ENCODE data around the gene GALNT1. TPM values are rescaled to one million over a fixed set of nuclear protein-coding genes. Genes with fewer than 3 reads are reported as not detected.

The GALNT1 gene
- total and polyA plus RNA-seq, 9 donors: 20.0 to 60.2 (median 40.4) TPM

GRCh38 chr18:35646449-35646848, 64.9 kb downstream of the GALNT1 start:
- intact Hi-C loops (cut with DNase I): no loop called here
- TF ChIP-seq EP300 (IDR thresholded peaks at IDR 0.05) (no peak), CTCF (IDR thresholded peaks at IDR 0.05) (no peak), POLR2A (IDR thresholded peaks at IDR 0.05) (no peak)

DNA sequence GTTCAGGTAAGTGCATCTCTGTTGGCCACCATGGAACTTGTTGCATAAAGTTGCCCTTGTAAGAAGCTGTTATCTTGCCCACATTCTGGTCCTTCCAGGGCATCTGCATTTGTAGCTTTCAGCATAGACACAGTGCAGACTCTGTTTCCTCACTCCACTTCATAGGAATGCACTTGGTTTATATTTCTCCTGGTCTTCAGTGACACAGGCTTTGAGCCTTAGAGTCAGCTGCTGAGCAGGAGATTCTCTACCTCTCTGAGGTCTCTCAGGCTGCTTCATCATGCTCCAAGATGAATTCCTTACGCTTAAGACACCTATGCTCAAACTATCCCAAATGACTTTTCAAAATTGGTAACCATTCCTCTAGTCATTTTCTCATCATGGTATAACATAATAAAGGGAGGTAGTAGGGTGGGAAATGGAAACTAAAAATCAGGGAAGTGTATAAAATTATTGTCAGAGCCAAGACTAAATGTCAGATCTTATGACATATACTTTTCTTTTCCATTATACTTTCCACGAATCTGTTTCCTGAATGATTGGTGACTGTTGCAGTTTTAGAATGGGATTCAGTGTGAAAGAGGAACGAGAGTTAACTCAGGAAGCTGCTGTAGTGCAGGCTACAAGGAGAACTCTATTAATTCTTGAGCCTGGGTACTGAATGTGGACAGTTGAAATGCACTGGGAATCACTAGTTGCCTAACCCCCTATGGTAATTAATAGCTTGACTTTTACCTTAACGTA, 72.0 kb downstream of the GALNT1 start:
- Histone ChIP-seq H3K27me3 (no peaks in the 10 kb centered on the region), H3K4me1 (ENCODE audit: insufficient read depth) (peaks cover 3% of the 10 kb centered on the region), H3K36me3 (no peaks in the 10 kb centered on the region), H3K9me3 (no peaks in the 10 kb centered on the region), H3K27ac (no peak overlapping the region), H3K4me3 (no peak overlapping the region)
- WGBS, 3 donors: 85 to 86% (median 86%) methylated on average over 4 of the region's 4 CpGs
- TF ChIP-seq POLR2A (IDR thresholded peaks at IDR 0.05) (no peak), CTCF (IDR thresholded peaks at IDR 0.05) (no peak), EP300 (IDR thresholded peaks at IDR 0.05) (no peak)
- intact Hi-C loops (cut with DNase I): no loop called here
- DNase-seq: no peak

More at GRCh38 chr18:35646449-35646848, 64.9 kb downstream of the GALNT1 start:
- no peaks in the 10 kb centered on the region for H3K9me3 ChIP-seq
- no peak for DNase-seq
- H3K4me1 ChIP-seq (ENCODE audit: insufficient read depth): no peaks in the 10 kb centered on the region
- no peak overlapping the region for H3K4me3 ChIP-seq
- no peak overlapping the region for H3K27ac ChIP-seq
- no peaks in the 10 kb centered on the region for H3K36me3 ChIP-seq
- no peaks in the 10 kb centered on the region for H3K27me3 ChIP-seq

- H3K9me3 ChIP-seq: no peaks in the 10 kb centered on the region
- H3K4me3 ChIP-seq: no peak overlapping the region
- no peak overlapping the region for H3K27ac ChIP-seq
- H3K36me3 ChIP-seq: no peaks in the 10 kb centered on the region
- no peak for DNase-seq
- no peaks in the 10 kb centered on the region for H3K27me3 ChIP-seq
- 94 to 97% (median 95%) methylated on average over 4 of the region's 4 CpGs for WGBS, 3 donors
- H3K4me1 ChIP-seq (ENCODE audit: insufficient read depth): peaks cover 1% of the 10 kb centered on the region
- no peak for TF ChIP-seq CTCF (IDR thresholded peaks at IDR 0.05)
- TF ChIP-seq EP300 (IDR thresholded peaks at IDR 0.05): no peak
- no peak for TF ChIP-seq POLR2A (IDR thresholded peaks at IDR 0.05)
- intact Hi-C loops (cut with DNase I): no loop called here
Observed at GRCh38 chr18:35658112-35658511, 76.6 kb downstream of the GALNT1 start.

GRCh38 chr18:35661483-35662146, 80.1 kb downstream of the GALNT1 start:
- Histone ChIP-seq H3K27ac (no peak overlapping the region), H3K4me1 (ENCODE audit: insufficient read depth) (no peaks in the 10 kb centered on the region), H3K4me3 (no peak overlapping the region), H3K36me3 (no peaks in the 10 kb centered on the region), H3K9me3 (no peaks in the 10 kb centered on the region), H3K27me3 (no peaks in the 10 kb centered on the region)
- intact Hi-C loops (cut with DNase I): no loop called here
- DNase-seq: no peak
- 54 to 62% (median 59%) methylated on average over 5 of the region's 5 CpGs for WGBS, 3 donors
- no peak for TF ChIP-seq EP300 (IDR thresholded peaks at IDR 0.05)
- TF ChIP-seq CTCF (IDR thresholded peaks at IDR 0.05): no peak
